ENCODE data around the gene BIRC5. TPM values are rescaled to one million over a fixed set of nuclear protein-coding genes. Genes with fewer than 3 reads are reported as not detected.

The BIRC5 gene
- polyA plus RNA-seq: 1.6 to 16.1 TPM (median 11.5 TPM) in 3 replicates
- 0.72 TPM for polyA plus RNA-seq (2011; ENCODE audit: low read depth)
- 2.3 and 2.6 TPM in 2 replicates for polyA plus RNA-seq (2011; cell fraction: cytosol; rRNA removed)
- polyA plus RNA-seq (2011; cell fraction: nucleus; rRNA removed): 0.83 and 1.5 TPM in 2 replicates
- polyA plus RNA-seq (2012; ENCODE audit: low replicate concordance): 0.59 and 18.7 TPM in 2 replicates
- polyA minus RNA-seq: 1.8 to 14.3 TPM (median 11.0 TPM) in 3 replicates
- 9.2 TPM for polyA minus RNA-seq (2011; cell fraction: cytosol; rRNA and poly(A)+ RNA removed)
- polyA minus RNA-seq (2011; cell fraction: nucleus; rRNA and poly(A)+ RNA removed): 0.21 and 0.54 TPM in 2 replicates

DNA sequence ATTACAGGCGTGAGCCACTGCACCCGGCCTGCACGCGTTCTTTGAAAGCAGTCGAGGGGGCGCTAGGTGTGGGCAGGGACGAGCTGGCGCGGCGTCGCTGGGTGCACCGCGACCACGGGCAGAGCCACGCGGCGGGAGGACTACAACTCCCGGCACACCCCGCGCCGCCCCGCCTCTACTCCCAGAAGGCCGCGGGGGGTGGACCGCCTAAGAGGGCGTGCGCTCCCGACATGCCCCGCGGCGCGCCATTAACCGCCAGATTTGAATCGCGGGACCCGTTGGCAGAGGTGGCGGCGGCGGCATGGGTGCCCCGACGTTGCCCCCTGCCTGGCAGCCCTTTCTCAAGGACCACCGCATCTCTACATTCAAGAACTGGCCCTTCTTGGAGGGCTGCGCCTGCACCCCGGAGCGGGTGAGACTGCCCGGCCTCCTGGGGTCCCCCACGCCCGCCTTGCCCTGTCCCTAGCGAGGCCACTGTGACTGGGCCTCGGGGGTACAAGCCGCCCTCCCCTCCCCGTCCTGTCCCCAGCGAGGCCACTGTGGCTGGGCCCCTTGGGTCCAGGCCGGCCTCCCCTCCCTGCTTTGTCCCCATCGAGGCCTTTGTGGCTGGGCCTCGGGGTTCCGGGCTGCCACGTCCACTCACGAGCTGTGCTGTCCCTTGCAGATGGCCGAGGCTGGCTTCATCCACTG, at the start of gene BIRC5:
BIRC5 (plus strand) TSS at position 238 of the 690 bp plus-strand sequence; CDS start at position 302, 64 bp downstream.
- Histone ChIP-seq H3K9me3 (ENCODE audit: control insufficient read depth, low read depth, low read length) (no peaks in the 10 kb centered on the region), H3K4me2 (ENCODE audit: control insufficient read depth, extremely low read depth, insufficient read depth, low read depth, low read length) (peak within 1 kb of the TSS; percentile 88), H2AFZ (ENCODE audit: control insufficient read depth, low read length) (peak within 1 kb of the TSS; percentile 91), H3K27ac (ENCODE audit: control insufficient read depth, insufficient read depth, low read length) (peak within 1 kb of the TSS; percentile 51), H3K36me3 (ENCODE audit: control insufficient read depth in 2 of 2, extremely low read depth in 1 of 2, insufficient read depth in 2 of 2, low read length in 2 of 2) (peaks cover 0 to 10% of the 10 kb centered on the region in 2 experiments), H3K4me1 (ENCODE audit: control insufficient read depth, extremely low read depth, insufficient read depth, low read length) (peaks cover 10% of the 10 kb centered on the region), H3K4me3 (ENCODE audit: control insufficient read depth in 2 of 3, extremely low read depth in 1 of 3, insufficient read depth in 2 of 3, low read depth in 1 of 3, low read length in 3 of 3) (peak within 1 kb of the TSS; percentile 60 to 98 (median 70)), H3K9me1 (ENCODE audit: control insufficient read depth, extremely low read depth, insufficient read depth, low read length) (no peaks in the 10 kb centered on the region), H3K9ac (ENCODE audit: control insufficient read depth, extremely low read depth, insufficient read depth, low read length) (peak within 1 kb of the TSS; percentile 77), H3K79me2 (ENCODE audit: control insufficient read depth, insufficient read depth, low read length) (peaks cover 21% of the 10 kb centered on the region), H3K27me3 (ENCODE audit: control insufficient read depth, extremely low read depth, insufficient read depth, low read length) (no peaks in the 10 kb centered on the region), H4K20me1 (ENCODE audit: control insufficient read depth, extremely low read depth, insufficient read depth, low read length) (no peaks in the 10 kb centered on the region)
- dilution Hi-C loops (cut with MboI; ENCODE audit: extremely low pct_ligation_motif_present, low sequenced_read_pairs): no loop called here
- TF ChIP-seq, protein P1, sequence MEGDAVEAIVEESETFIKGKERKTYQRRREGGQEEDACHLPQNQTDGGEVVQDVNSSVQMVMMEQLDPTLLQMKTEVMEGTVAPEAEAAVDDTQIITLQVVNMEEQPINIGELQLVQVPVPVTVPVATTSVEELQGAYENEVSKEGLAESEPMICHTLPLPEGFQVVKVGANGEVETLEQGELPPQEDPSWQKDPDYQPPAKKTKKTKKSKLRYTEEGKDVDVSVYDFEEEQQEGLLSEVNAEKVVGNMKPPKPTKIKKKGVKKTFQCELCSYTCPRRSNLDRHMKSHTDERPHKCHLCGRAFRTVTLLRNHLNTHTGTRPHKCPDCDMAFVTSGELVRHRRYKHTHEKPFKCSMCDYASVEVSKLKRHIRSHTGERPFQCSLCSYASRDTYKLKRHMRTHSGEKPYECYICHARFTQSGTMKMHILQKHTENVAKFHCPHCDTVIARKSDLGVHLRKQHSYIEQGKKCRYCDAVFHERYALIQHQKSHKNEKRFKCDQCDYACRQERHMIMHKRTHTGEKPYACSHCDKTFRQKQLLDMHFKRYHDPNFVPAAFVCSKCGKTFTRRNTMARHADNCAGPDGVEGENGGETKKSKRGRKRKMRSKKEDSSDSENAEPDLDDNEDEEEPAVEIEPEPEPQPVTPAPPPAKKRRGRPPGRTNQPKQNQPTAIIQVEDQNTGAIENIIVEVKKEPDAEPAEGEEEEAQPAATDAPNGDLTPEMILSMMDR (optimal IDR thresholded peaks at IDR 0.05 in 1 of 3, IDR thresholded peaks at IDR 0.05 in 1 of 3, conservative IDR thresholded peaks at IDR 0.05 in 1 of 3; ENCODE audit: extremely low read depth in 1 of 3, insufficient read depth in 2 of 3, low read length in 3 of 3): no peak
- no peak for TF ChIP-seq EZH2 (IDR thresholded peaks at IDR 0.05; ENCODE audit: low read length)
- DNase-seq (ENCODE audit: low read depth, low spot score) (peak; percentile 11), FAIRE-seq (no peak)

DNA sequence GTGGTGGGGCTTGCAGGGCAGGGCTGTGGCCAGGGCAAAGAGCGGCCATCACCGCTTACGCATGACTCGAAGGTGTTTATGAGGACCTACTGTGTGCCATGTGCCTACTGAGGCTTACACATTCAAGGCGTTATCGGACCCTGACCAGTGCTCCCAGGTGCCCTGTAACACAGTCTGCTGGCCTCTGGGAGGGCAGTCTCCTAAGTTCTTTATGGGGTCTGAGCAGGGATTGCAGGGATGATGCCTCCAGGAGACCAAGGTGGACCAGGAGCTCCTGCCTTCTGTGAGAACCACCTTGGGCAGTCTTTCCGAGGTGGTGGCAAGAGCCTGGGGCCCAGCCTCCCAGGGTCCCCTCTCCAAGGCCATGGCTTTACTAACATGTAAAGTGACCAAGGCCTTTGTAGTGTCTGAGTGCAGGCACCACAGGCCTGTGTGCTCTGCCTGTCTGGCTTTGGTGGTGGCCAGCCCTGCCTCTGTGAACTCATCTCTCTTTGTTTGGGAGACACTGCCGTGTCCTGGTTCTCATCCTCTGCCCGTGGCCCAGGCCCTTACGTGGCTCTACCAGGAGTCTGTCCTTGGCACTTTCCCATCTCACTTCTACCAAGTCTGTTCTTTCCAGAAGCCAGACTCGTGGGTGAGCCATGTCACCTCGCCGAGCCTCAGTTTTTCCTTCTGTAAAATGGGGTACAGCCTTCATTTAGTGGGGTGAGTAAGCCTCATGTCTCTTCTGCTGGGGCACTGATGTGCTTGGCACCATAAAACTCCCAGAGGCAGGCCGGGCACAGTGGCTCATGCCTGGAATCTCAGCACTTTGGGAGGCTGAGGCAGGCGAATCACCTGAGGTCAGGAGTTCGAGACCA, 49.1 kb upstream of the BIRC5 start:
- DNase-seq (ENCODE audit: low read depth, low spot score): no peak
- no peaks in the 10 kb centered on the region for H3K27me3 ChIP-seq (ENCODE audit: control insufficient read depth, extremely low read depth, insufficient read depth, low read length)
- H4K20me1 ChIP-seq (ENCODE audit: control insufficient read depth, extremely low read depth, insufficient read depth, low read length): no peaks in the 10 kb centered on the region
- no peak for TF ChIP-seq EZH2 (IDR thresholded peaks at IDR 0.05; ENCODE audit: low read length)
- TF ChIP-seq, protein P1 (optimal IDR thresholded peaks at IDR 0.05 in 1 of 3, IDR thresholded peaks at IDR 0.05 in 1 of 3, conservative IDR thresholded peaks at IDR 0.05 in 1 of 3; ENCODE audit: extremely low read depth in 1 of 3, insufficient read depth in 2 of 3, low read length in 3 of 3): no peak
- H3K9me1 ChIP-seq (ENCODE audit: control insufficient read depth, extremely low read depth, insufficient read depth, low read length): no peaks in the 10 kb centered on the region
- H3K4me3 ChIP-seq (ENCODE audit: control insufficient read depth in 2 of 3, extremely low read depth in 1 of 3, insufficient read depth in 2 of 3, low read depth in 1 of 3, low read length in 3 of 3): no peak overlapping the region
- H3K4me1 ChIP-seq (ENCODE audit: control insufficient read depth, extremely low read depth, insufficient read depth, low read length): peaks cover 26% of the 10 kb centered on the region
- no peaks in the 10 kb centered on the region for H3K79me2 ChIP-seq (ENCODE audit: control insufficient read depth, insufficient read depth, low read length)
- FAIRE-seq: no peak
- no peak overlapping the region for H3K27ac ChIP-seq (ENCODE audit: control insufficient read depth, insufficient read depth, low read length)
- H3K9ac ChIP-seq (ENCODE audit: control insufficient read depth, extremely low read depth, insufficient read depth, low read length): no peak overlapping the region
- no peaks in the 10 kb centered on the region for H3K9me3 ChIP-seq (ENCODE audit: control insufficient read depth, low read depth, low read length)
- dilution Hi-C loops (cut with MboI; ENCODE audit: extremely low pct_ligation_motif_present, low sequenced_read_pairs): no loop called here
- no peaks in the 10 kb centered on the region for H3K36me3 ChIP-seq (ENCODE audit: control insufficient read depth in 2 of 2, extremely low read depth in 1 of 2, insufficient read depth in 2 of 2, low read length in 2 of 2)
- H3K4me2 ChIP-seq (ENCODE audit: control insufficient read depth, extremely low read depth, insufficient read depth, low read depth, low read length): no peak overlapping the region
- no peak overlapping the region for H2AFZ ChIP-seq (ENCODE audit: control insufficient read depth, low read length)

All from keratinocyte (primary cell).